HTERT RPE-1 (cell line): ENCODE measurements around the gene PKNOX2.

Source experiments
- in situ Hi-C: fragments of 300-500 bp; cut with MboI; formaldehyde crosslinking; loops from 4 replicates; pipeline ENCODE4 v1.14.3; 2020; ENCODE audit warnings: low sequenced_read_pairs

The PKNOX2 gene

GRCh38 chr11:125171974-125172373, 7.4 kb downstream of the PKNOX2 start:
- in situ Hi-C loops = no loop called here

- in situ Hi-C loops = no loop called here
These were observed 8.5 kb downstream of the PKNOX2 start for GRCh38 chr11:125173027-125173426.

GRCh38 chr11:125173556-125173955, 9.0 kb downstream of the PKNOX2 start:
- in situ Hi-C loops = no loop called here

GRCh38 chr11:125174057-125174456, 9.5 kb downstream of the PKNOX2 start:
- in situ Hi-C loops = no loop called here

- in situ Hi-C loops = no loop called here
These were observed 10.1 kb downstream of the PKNOX2 start for GRCh38 chr11:125174686-125175085.

- in situ Hi-C loops = no loop called here
These were observed 10.6 kb downstream of the PKNOX2 start for GRCh38 chr11:125175166-125175565.

- in situ Hi-C loops = no loop called here
These were observed 11.5 kb downstream of the PKNOX2 start for GRCh38 chr11:125175896-125176575.

- in situ Hi-C loops = no loop called here
These were observed 12.3 kb downstream of the PKNOX2 start for GRCh38 chr11:125176866-125177265.

- in situ Hi-C loops = no loop called here
These were observed 13.0 kb downstream of the PKNOX2 start for GRCh38 chr11:125177543-125177942.

GRCh38 chr11:125179346-125179745, 14.8 kb downstream of the PKNOX2 start:
- in situ Hi-C loops = no loop called here

- in situ Hi-C loops = no loop called here
These were observed 15.3 kb downstream of the PKNOX2 start for GRCh38 chr11:125179895-125180294.

GRCh38 chr11:125180413-125181305, 16.1 kb downstream of the PKNOX2 start:
- in situ Hi-C loops = no loop called here

GRCh38 chr11:125182573-125182972, 18.0 kb downstream of the PKNOX2 start:
- in situ Hi-C loops = no loop called here

GRCh38 chr11:125183641-125184040, 19.1 kb downstream of the PKNOX2 start:
- in situ Hi-C loops = no loop called here

GRCh38 chr11:125188021-125188420, 23.5 kb downstream of the PKNOX2 start:
- in situ Hi-C loops = no loop called here

- in situ Hi-C loops = no loop called here
These were observed 26.0 kb downstream of the PKNOX2 start for GRCh38 chr11:125190566-125190965.

- in situ Hi-C loops = no loop called here
These were observed 27.6 kb downstream of the PKNOX2 start for GRCh38 chr11:125192183-125192582.

- in situ Hi-C loops = no loop called here
These were observed 28.3 kb downstream of the PKNOX2 start for GRCh38 chr11:125192717-125193415.

GRCh38 chr11:125193416-125193726, 28.8 kb downstream of the PKNOX2 start:
- in situ Hi-C loops = no loop called here

- in situ Hi-C loops = no loop called here
These were observed 29.3 kb downstream of the PKNOX2 start for GRCh38 chr11:125193841-125194240.

- in situ Hi-C loops = no loop called here
These were observed 35.4 kb downstream of the PKNOX2 start for GRCh38 chr11:125199915-125200314.

GRCh38 chr11:125200441-125200840, 35.9 kb downstream of the PKNOX2 start:
- in situ Hi-C loops = no loop called here
